GM12878 (cell line): ENCODE data around the gene CLIP2. TPM values are rescaled to one million over a fixed set of nuclear protein-coding genes. Genes with fewer than 3 reads are reported as not detected.
A peak's percentile ranks its signal among the peaks of the same experiment; 100 is the strongest.

Experiments used
- CTCF ChIP-seq, 3 experiments: IDR thresholded peaks in 2 of 3; conservative IDR thresholded peaks in 1 of 3; 2 replicates each; pipeline ENCODE4 v1.5.1; 2011; ENCODE audit warnings: low read depth in 3 of 3, low read length in 3 of 3, mild to moderate bottlenecking in 3 of 3, control low read depth in 2 of 3, moderate library complexity in 2 of 3, inconsistent platforms in 1 of 3, mixed read lengths in 1 of 3; ENCODE audit not compliant: control insufficient read depth in 2 of 3, insufficient read depth in 1 of 3; ENCODE audit errors: extremely low read depth in 1 of 3
- E2F8 ChIP-seq: fragments of 450-650 bp; IDR thresholded peaks from 2 replicates; pipeline ENCODE4 v1.6.1; 2018; ENCODE audit warnings: mild to moderate bottlenecking, low read depth, moderate library complexity; ENCODE audit not compliant: partially characterized antibody
- E4F1 ChIP-seq: fragments of 450-650 bp; IDR thresholded peaks from 2 replicates; pipeline ENCODE4 v1.6.1; 2018; ENCODE audit warnings: borderline replicate concordance, mild to moderate bottlenecking; ENCODE audit not compliant: partially characterized antibody
- POLR2AphosphoS5 ChIP-seq: IDR thresholded peaks from 2 replicates; pipeline ENCODE4 v1.6.1; 2011; ENCODE audit warnings: mild to moderate bottlenecking, low read length, inconsistent platforms
- SMAD5 ChIP-seq: IDR thresholded peaks from 2 replicates; pipeline ENCODE4 v1.6.1; 2016; ENCODE audit warnings: antibody characterized with exemption, low read depth
- polyA plus RNA-seq, 11 experiments: library from polyadenylated mRNA; depleted of rRNA in 4 of 11; unstranded in 6 of 11; stranded (reverse) in 5 of 11; fragments of >200 nt; fragmentation: Nextera tagmentation in 4 of 11; fragmentation: Illumina TruSeq in 1 of 11; extraction: Ambion mirVana in 4 of 11; extraction: Trizol in 1 of 11; gene quantifications; 1 replicate in 1 of 11; 2 replicates in 10 of 11; pipeline versions ENCODE4 v1.2.1 to v1.2.3, GENCODE V29; 2011 to 2016; ENCODE audit warnings: inconsistent platforms in 2 of 11, missing spikeins in 2 of 11, low read depth in 1 of 11
- total RNA-seq, 4 experiments: library from RNA; depleted of rRNA in 3 of 4; stranded (reverse); fragments of >200 nt in 3 of 4; fragmentation: Illumina TruSeq in 1 of 4; extraction: Trizol in 1 of 4; gene quantifications; 2 replicates each; pipeline versions ENCODE4 v1.2.1 to v1.2.3, GENCODE V29; 2013 to 2021

CLIP2 gene
- total and polyA plus RNA-seq, 10 of the 15 experiments (the other 5 are each of a cell fraction or from before 2014, with no cell fraction given) = 0.26 to 56.3 (median 21.0) TPM

GRCh38 chr7:74405191-74405898 lies 116.1 kb downstream of the CLIP2 start (continued):
- no peak for TF ChIP-seq SMAD5
- peak; percentile 16; the same call in 1 of the 2 replicates for TF ChIP-seq POLR2AphosphoS5
- TF ChIP-seq E2F8 = no peak
- no peak for TF ChIP-seq E4F1
- TF ChIP-seq CTCF (IDR thresholded peaks at IDR 0.05 in 2 of 3, conservative IDR thresholded peaks at IDR 0.05 in 1 of 3; ENCODE audit: control insufficient read depth in 2 of 3, extremely low read depth in 1 of 3, insufficient read depth in 1 of 3, low read depth in 3 of 3, low read length in 3 of 3) = peak; percentile 20 to 34 (median 23); a peak in 3 of 6 replicates
